ENCODE results near the gene ATXN3.
A peak's percentile ranks its signal among the peaks of the same experiment; 100 is the strongest.

Gene ATXN3

GRCh38 chr14:92106143-92106926 is at the start of gene ATXN3:
Gene ATXN3 (minus strand): TSS chr14:92106582. CDS start chr14:92106552, 30 bp downstream.
- DNase-seq, result peak; percentile 98

DNA sequence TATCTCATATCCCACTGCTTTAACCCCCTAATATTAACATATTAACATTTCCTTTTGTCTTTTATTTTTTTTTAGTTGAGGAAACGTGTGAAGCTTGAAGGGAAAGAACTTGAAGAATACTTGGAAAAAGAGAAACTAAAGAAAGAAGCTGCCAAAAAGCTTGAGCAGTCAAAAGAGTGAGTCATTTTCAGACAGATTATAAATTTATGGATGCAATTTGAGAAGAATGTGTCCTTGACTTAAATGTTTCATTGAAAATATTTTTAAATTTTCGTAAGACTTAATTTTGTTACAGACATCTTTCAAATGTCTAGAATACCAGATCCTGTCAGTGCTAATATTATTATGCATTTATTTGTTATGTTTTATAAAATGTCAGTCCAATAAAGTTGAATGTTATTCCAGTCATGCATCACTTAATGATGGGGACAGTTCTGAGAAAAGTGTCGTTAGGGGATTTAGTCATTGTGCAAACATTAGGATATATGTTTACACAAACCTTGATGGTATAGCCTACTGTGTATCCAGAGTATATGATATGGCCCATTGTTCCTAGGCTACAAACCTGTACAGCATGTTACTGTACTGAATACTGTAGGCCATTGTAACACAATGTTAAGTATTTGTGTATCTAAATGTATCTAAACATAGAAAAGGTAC is 48.0 kb upstream of the ATXN3 start:
- DNase-seq, result no peak

DNA sequence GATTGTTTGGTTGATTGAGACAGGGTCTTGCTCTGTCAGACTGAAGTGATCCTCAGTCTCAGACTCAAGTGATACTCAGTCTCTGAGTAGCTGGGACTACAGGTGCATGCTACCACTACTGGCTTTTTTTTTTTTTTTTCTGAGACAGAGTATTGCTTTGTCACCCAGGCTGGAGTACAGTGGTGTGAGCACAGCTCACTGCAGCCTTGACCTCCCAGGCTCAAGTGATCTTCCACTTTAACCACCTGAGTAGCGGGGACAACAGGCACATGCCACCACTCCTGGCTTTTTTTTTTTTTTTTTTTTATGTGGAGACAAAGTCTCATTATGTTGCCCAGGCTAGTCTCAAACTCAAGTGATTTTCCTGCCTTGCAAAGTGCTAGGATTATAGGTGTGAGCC is 47.2 kb upstream of the ATXN3 start:
- DNase-seq, result no peak

DNA sequence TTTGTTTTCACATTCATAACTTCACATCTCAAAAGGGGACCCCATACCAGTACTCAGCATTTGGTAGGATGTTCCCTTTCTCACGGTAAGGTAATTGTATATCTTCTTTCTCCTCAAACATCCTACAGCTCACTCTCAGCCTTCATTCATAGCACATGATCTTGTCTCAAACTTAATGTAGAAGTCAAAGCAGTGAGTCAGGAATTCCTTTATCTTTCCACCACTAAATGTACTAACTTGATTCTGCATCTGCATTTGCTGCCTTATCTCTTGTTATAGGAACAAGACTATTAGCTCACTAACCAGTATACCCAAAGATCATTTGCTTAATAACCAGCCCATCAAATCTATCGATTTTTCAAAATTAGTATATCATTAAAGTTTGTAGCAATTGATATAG is 38.3 kb upstream of the ATXN3 start:
- DNase-seq, result no peak

DNA sequence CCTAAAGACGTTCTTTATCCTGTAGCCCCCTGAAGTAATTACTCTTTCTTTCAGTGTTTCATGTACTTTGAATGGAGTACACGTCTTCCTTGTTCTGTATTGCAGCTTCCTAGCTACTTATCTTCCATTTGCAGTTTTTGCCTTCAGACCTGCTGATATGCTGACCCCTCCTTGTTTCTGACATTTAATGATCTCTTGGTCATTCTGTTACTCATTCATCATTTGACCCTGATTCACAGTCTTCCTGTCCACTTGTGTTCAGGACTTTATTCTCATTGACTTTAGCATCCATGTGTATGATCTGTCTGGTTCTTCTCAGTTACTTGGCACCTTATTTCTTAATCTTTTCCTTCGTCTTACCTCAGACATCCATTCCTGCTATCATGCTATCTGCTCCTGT is 37.6 kb upstream of the ATXN3 start:
- DNase-seq, result no peak

DNA sequence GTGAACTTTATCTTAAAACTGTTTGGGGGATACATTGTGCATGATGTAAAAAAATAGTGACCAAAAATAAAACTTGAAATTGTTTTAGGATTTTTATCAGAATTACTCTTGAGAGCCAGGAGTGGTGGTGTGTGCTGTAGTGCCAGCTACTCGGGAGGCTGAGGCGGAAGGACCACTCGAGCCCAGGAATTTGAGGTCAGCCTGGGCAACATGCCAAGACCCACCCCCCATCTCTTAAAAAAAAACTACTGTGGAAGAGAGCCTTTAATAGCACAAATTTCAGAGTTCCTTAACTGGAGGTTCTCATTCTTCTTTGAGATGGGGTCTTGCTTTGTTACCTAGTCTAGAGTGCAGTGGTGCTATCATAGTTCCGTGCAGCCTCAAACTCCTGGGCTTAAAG is 36.9 kb upstream of the ATXN3 start:
- DNase-seq, result no peak

- no peak for DNase-seq
Measured at GRCh38 chr14:92135269-92135668, 28.9 kb upstream of the ATXN3 start.

GRCh38 chr14:92134456-92134855 is 28.1 kb upstream of the ATXN3 start:
- no peak for DNase-seq

- no peak for DNase-seq
Measured at GRCh38 chr14:92122761-92123160, 16.4 kb upstream of the ATXN3 start.

DNA sequence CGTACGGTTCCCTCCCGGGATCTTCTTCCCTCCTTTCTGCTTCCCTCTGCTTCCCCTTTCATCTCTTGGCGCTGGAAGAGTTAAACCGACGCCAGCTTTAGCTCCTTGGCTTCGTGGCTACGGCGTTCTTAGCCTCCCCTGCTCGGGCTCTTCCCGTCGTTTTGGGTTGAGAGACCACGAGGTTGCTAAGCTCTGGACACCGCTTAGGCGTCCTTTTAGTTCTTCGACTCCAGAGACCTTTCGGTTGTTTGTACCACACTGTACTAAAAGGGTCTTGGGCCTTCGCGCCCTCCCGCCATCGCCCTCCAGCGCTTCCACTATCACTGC is 15.9 kb upstream of the ATXN3 start:
- no peak for DNase-seq

DNA sequence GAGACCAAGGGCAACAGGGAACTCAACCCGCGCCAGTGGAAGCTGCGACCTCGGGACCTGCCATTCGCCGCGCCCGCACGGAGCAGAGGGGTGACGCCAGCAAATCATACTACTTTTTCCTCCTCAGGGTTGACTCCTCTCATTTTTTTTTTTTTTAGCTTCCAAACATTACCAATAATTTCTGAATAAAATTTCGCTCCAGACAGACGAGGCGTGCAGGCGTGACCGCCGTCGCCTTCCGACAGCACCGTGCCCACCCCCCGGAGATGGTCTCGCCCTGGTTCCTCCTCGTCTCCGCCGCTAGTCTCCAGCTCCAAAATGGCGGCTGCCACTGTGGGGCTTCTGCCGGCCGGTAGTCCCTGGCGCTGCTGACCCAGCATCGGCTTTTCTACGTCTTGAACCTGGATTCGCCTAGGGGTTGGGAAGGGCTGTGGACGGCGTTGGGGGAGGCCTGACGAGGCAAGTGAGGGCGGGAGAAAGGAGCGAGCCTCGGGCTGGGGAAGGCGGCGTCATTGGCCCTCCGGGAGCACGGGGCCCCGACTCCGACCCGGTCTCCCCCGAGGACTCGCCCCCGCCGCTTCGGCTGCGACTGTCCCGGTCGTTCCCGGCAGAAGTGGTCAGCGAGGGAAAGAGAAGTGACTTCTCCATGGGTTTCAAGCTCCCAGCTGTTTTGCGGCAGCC is 15.4 kb upstream of the ATXN3 start, which contains the start of the genes CPSF2 and NDUFB1:
CPSF2 (plus strand) TSS at position 300 of the 681 bp plus-strand sequence. CDS start 9,016 bp downstream, outside the sequence.
NDUFB1 (minus strand) TSS at position 37 of the 681 bp plus-strand sequence. CDS start 4,069 bp downstream, outside the sequence.
- peak; percentile 87 for DNase-seq

DNA sequence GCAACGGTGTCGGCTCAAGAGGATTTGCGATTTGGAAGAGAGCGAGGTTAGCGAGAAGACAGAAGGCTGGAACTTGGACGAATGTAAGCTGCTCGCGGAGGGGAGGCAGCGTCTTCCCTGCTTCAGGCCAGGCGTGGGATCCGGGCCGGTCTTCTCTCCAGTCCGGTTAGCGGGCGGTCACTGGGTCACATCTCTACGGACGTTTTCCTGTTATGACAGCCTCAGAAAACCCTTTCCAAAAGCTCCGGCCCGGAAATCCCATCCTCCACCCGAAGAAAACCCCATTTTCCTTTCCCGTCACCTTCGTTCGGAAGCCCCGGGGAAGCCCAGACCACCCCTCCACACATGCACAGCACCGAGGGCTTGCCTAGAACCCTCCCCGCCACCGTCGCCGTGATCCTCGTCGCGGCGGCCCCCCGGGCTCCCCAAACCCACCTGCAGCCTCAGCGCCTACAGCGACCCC is 14.9 kb upstream of the ATXN3 start:
- DNase-seq, result peak; percentile 84

GRCh38 chr14:92109490-92109889 is 3.1 kb upstream of the ATXN3 start:
- DNase-seq, result no peak

DNA sequence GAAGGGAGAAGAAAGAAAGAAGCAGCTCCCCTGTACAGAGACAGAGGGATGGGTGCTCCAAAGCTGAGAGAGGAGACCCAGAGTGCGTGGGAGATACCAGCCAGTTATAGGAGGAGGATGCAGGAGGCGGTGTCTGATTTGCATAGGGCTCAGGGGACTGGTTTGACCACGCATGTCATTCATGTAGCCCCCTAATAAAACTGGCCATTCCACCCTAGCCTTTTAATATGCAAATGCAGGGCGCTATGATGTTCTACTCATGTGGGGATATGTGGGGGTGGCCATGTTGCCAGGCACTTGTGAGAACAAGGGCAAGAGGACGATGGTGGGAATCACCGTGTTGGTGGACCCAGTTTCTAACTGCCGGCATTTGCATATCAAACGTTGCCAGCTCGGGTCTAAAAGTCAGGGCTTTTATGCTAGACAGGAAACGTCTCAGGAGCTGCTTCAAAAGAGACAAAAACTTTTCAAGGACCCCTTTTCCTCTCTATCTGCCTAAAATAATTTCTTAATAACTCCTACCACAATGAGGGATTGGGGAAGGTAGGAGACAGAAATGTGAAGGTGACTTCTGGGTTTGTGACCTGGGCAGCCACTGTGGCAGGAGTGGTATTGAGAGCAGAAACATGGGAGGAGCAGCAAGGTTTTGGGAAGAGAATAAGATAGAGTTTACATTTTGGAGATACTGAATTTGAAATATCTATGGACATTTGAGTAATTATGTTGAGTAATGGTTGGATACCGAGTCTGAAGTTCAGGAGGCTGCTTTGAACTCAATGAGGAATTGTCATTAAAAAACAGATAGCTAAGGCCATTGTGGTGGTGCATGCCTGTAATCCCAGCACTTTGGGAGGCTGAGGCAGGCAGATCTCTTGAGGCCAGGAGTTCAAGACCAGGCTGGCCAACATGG is 2.2 kb upstream of the ATXN3 start:
- DNase-seq, result no peak

DNA sequence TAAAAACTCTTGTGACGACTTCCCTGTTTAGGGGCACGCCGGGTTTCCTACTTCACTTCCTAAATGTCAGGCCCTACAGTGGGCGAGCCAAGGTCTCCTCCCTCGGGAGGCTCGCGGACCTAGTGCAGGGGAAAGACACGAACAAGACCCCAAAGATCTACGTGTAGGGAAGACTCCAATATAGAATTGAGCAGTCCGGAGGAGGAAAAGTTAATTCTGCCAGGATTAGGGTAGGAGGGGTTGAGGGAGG is 564 bp downstream of the ATXN3 start:
- no peak for DNase-seq

GRCh38 chr14:92105073-92105892 is 1.1 kb downstream of the ATXN3 start:
- no peak for DNase-seq

DNA sequence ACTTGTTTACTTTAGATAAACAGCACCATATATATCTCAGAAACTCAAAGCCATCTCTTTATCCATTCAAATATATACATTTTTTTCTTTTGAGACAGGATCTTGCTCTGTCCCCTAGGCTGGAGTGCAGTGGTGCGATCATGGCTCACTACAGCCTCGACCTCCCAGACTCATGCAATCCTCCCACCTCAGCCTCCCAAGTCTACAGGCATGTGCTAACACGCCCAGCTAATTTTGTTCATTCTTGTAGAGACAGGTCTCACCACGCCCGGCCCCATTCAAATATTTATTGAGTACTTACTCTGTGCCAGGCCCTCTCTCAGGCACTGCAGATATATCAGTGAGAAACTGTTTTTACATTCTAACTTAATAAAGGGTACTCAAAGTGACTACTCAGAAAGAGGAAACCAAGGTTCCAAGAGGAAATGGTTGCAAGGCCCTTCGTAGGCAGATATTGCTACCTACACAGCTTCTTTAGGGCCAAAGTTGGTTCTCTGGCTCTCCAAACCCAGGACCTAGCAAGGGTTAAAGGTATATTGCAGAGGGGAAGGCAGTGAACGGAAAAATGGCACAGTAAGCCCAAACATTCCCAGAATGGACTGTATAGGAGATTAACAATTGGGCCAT is 2.9 kb downstream of the ATXN3 start:
- DNase-seq, result no peak

DNA sequence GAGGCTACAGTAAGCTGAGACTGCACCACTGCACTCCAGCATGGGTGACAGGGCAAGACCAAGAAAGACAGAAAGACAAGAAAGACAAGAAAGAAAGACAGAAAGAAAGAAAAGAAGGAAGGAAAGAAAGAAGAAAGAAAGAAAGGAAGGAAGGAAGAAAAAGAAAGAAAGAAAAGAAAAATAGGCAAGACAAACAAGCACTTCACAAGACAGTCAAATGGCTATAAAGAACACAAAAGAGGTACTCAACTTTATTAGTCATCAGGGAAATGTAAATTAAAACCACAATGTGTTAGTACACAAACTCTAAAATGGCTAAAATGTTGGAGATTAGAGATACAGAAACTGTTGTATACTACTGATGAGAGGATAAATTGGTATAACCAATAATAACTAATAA is 6.6 kb downstream of the ATXN3 start:
- DNase-seq, result no peak

DNA sequence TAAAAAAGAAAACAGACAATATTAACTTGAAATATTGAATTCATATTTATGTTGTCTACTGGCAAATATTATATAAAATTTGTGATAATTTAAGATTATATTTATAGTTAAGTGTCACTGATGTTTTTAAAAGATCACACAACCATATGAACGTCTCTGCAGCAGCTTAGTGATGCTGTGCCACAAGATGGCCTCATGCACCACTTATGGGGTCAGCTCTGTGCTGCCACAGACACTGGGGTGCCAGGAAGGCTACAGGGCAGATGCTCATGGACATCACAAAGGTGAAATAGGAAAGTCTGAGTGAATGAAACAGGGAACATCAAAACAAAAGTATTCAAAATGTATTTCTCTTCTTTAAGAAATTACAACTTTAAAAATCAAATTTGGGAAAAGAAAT is 13.1 kb downstream of the ATXN3 start:
- no peak for DNase-seq

DNA sequence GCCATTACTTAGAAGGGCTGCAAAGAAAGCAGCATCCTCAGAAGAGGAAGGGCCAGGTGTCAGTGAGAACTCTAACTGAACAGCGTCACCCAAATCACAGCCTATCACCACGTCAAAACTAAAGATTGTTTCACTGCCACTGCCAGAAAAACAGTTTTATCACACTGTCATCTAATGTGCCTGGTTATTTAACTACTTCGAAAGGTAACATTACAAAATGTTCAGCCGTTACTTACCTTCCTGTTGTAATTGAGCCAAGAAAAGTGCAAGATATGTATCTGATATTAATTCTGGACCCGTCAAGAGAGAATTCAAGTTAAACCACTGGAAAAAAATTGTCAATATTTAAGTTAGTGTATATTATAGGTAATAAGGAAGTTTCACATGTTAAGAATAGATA is 17.9 kb downstream of the ATXN3 start:
- no peak for DNase-seq

DNA sequence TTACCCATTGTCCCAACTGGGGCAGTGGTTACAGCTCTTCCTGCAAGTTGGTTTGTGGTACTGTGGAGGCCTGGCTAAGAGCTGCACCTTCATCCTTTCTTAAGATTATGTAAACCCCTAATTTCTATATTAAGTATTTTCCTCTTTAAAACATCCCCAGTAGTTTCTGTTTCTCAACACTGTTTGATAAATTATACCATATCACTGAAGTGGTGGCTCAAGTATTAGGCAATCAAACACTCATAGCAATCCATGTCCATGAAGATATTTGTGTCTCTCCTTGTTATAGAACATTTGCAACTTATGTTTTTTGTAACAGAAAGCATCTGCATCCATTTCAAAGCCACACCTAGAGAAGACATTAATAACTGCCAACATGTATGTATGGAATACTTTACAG is 31.8 kb downstream of the ATXN3 start:
- no peak for DNase-seq

Data from left hindlimb (tissue), 1 donor.